Transverse colon (tissue), 4 donors: ENCODE measurements around the gene SNAP91. TPM values are rescaled to one million over a fixed set of nuclear protein-coding genes. Genes with fewer than 3 reads are reported as not detected.
"Not testable (repeated sequence)": the region's sequence is repeated elsewhere in the genome, so short reads cannot be mapped to it uniquely, and the experiment has no call there.

ENCODE experiments used
- DNase-seq: peaks from one replicate; pipeline ENCODE4 v3.0.0-alpha.2; 2019
- H3K27ac ChIP-seq, 4 donors: fragments of 200-600 bp; sonication (generic); 2 replicates each; pipeline ENCODE4 v1.5.1; 2016 to 2018; ENCODE audit warnings: inconsistent platforms in 4 of 4
- H3K27me3 ChIP-seq: fragments of 200-600 bp; sonication (generic); 2 replicates; pipeline ENCODE4 v1.5.1; 2017; ENCODE audit warnings: inconsistent platforms
- H3K36me3 ChIP-seq, 4 donors: fragments of 200-600 bp; sonication (generic); 2 replicates each; pipeline ENCODE4 v1.5.1; 2017 to 2019; ENCODE audit warnings: inconsistent platforms in 4 of 4
- H3K4me1 ChIP-seq, 4 donors: fragments of 200-600 bp; sonication (generic); 2 replicates each; pipeline ENCODE4 v1.5.1; 2017 to 2020; ENCODE audit warnings: inconsistent platforms in 4 of 4
- H3K4me3 ChIP-seq, 4 donors: fragments of 200-600 bp; sonication (generic); 1 replicate in 1 of 4; 2 replicates in 3 of 4; pipeline versions ENCODE4 v1.5.1 to v1.6.1; 2017 to 2019; ENCODE audit warnings: inconsistent platforms in 4 of 4
- H3K9me3 ChIP-seq, 2 donors: fragments of 200-600 bp; sonication (generic); 2 replicates each; pipeline ENCODE4 v1.5.1; 2017 to 2019; ENCODE audit warnings: inconsistent platforms in 2 of 2
- CTCF ChIP-seq, 5 experiments: fragments of 200-600 bp in 3 of 5; fragments of 450-650 bp in 2 of 5; sonication (generic) in 3 of 5; IDR thresholded peaks; 1 replicate in 2 of 5; 2 replicates in 3 of 5; pipeline ENCODE4 v1.5.1; 2016 to 2017; ENCODE audit warnings: antibody characterized with exemption in 5 of 5, inconsistent platforms in 3 of 5, mild to moderate bottlenecking in 2 of 5, moderate library complexity in 1 of 5
- EP300 ChIP-seq: sonication (generic); formaldehyde crosslinking; IDR thresholded peaks from one replicate; pipeline ENCODE4 v1.6.1; 2017; ENCODE audit warnings: antibody characterized with exemption, low read depth
- POLR2A ChIP-seq: fragments of 450-650 bp; IDR thresholded peaks from one replicate; pipeline ENCODE4 v1.6.1; 2016; ENCODE audit warnings: antibody characterized with exemption, mild to moderate bottlenecking, moderate library complexity
- POLR2AphosphoS5 ChIP-seq, 3 donors: sonication (generic); formaldehyde crosslinking; IDR thresholded peaks; one replicate each; pipeline ENCODE4 v1.6.1; 2016; ENCODE audit warnings: antibody characterized with exemption in 3 of 3
- WGBS, 2 donors: methylation state at CpG; one replicate each; pipeline ENCODE4 v1.1.5; 2018; ENCODE audit warnings: low coverage in 1 of 2; 5-methylcytosine and 5-hydroxymethylcytosine counted together
- in situ Hi-C, 4 donors: fragments of 200-750 bp; cut with MboI; loops; one replicate each; pipeline versions ENCODE4 v1.15.0 to v1.15.1; 2017; ENCODE audit warnings: low sequenced_read_pairs in 3 of 4, low pct_ligation_motif_present in 1 of 4, low pct_unique_long_range_greater_than_20kb in 1 of 4
- intact Hi-C: fragments of 100-400 bp; cut with DNase I; formaldehyde crosslinking; loops from one replicate; pipeline ENCODE4 v1.15.1; 2023; ENCODE audit warnings: low total_unique reads
- total RNA-seq, 4 donors: library from RNA; depleted of rRNA; stranded (reverse); fragments of >200 nt; gene quantifications; one replicate each; pipeline ENCODE4 v1.1.0, GENCODE V29; 2016

The SNAP91 gene
- total RNA-seq, 4 donors from 2014 or later: 0.95 to 3.8 (median 1.5) TPM; not detected in 1

- Histone ChIP-seq H3K27me3 (no peaks in the 10 kb centered on the region), H3K27ac (no peak overlapping the region), H3K36me3 (no peaks in the 10 kb centered on the region), H3K4me3 (no peak overlapping the region), H3K4me1 (no peaks in the 10 kb centered on the region), H3K9me3 (no peaks in the 10 kb centered on the region)
- intact Hi-C loops (no loop called here), in situ Hi-C loops (no loop called here)
- DNase-seq: no peak
- no peak for TF ChIP-seq EP300
- no peak for TF ChIP-seq POLR2A
- no peak for TF ChIP-seq POLR2AphosphoS5 (IDR thresholded peaks at IDR 0.05)
- no peak for TF ChIP-seq CTCF (IDR thresholded peaks at IDR 0.05)
- WGBS, 2 donors: 53 to 90% methylated on average over 2 to 5 of the region's 5 CpGs
Observed at GRCh38 chr6:83633609-83634008, 75.3 kb downstream of the SNAP91 start.

- Histone ChIP-seq H3K4me1 (no peaks in the 10 kb centered on the region), H3K27ac (no peak overlapping the region), H3K27me3 (no peaks in the 10 kb centered on the region), H3K4me3 (no peak overlapping the region), H3K36me3 (no peaks in the 10 kb centered on the region), H3K9me3 (no peaks in the 10 kb centered on the region)
- in situ Hi-C loops (no loop called here), intact Hi-C loops (no loop called here)
- DNase-seq: no peak
- WGBS, 2 donors: 66 to 77% methylated on average over 2 of the region's 2 CpGs
- TF ChIP-seq CTCF (IDR thresholded peaks at IDR 0.05): no peak
- TF ChIP-seq EP300: no peak
Observed at GRCh38 chr6:83633149-83633548, 75.8 kb downstream of the SNAP91 start.

- in situ Hi-C loops, H3K9me3 ChIP-seq, H3K27ac ChIP-seq, H3K4me1 ChIP-seq, H3K36me3 ChIP-seq, H3K27me3 ChIP-seq, H3K4me3 ChIP-seq, intact Hi-C loops, DNase-seq: not testable (repeated sequence)
- 60 to 88% methylated on average over 1 to 4 of the region's 4 CpGs for WGBS, 2 donors
Observed at GRCh38 chr6:83629908-83630307, 79.0 kb downstream of the SNAP91 start.

- 67 to 70% methylated on average over 4 to 6 of the region's 6 CpGs for WGBS, 2 donors
- Histone ChIP-seq H3K9me3 (no peaks in the 10 kb centered on the region), H3K4me3 (no peak overlapping the region), H3K27me3 (no peaks in the 10 kb centered on the region), H3K4me1 (no peaks in the 10 kb centered on the region), H3K36me3 (no peaks in the 10 kb centered on the region), H3K27ac (no peak overlapping the region)
- no peak for DNase-seq
- in situ Hi-C loops: no loop called here
- TF ChIP-seq POLR2A (no peak), CTCF (IDR thresholded peaks at IDR 0.05) (peak; percentile 23 to 49 (median 37)), POLR2AphosphoS5 (IDR thresholded peaks at IDR 0.05) (no peak), EP300 (no peak)
- intact Hi-C loops: no loop called here
Observed at GRCh38 chr6:83615025-83615999, 93.6 kb downstream of the SNAP91 start.
